K562 (cell line): ENCODE measurements around the gene SH3YL1. TPM values are rescaled to one million over a fixed set of nuclear protein-coding genes. Genes with fewer than 3 reads are reported as not detected.
A peak's percentile ranks its signal among the peaks of the same experiment; 100 is the strongest.

Experiments
- ATAC-seq: fragments of 200-7000 bp; cut with Tn5 transposase; 3 replicates; pipeline ENCODE4 v1.9.1; 2020; ENCODE audit warnings: moderate library complexity
- BruUV-seq: library from RNA; stranded (reverse); fragments of 400-500 nt; replicated peaks from 2 replicates; lab custom pipeline; 2021; lab: Mats Ljungman, UMichigan
- CTCF ChIA-PET: fragments of 300-600 bp; formaldehyde crosslinking; extraction: SDS; loops from one replicate; lab custom pipeline; 2021; ENCODE audit warnings: low intra/inter-chr PET ratio; lab: Yijun Ruan, JAX
- POLR2A ChIA-PET: fragments of 300-600, 350-650 bp; sonication (Branson Sonifier 250); formaldehyde crosslinking; extraction: SDS; loops from one replicate; lab custom pipeline; 2021; ENCODE audit warnings: antibody characterized with exemption, inconsistent platforms; lab: Yijun Ruan, JAX
- DNase-seq, 4 experiments: peaks; one replicate each; pipeline versions ENCODE4 v3.0.0 to v3.0.0-alpha.2; 2011 to 2018; ENCODE audit warnings: low spot score in 3 of 4, mixed read lengths in 3 of 4; ENCODE audit errors: extremely low read depth in 1 of 4
- FAIRE-seq: peaks from 2 replicates; lab custom pipeline; 2011; peaks lifted over from hg19 to GRCh38; lab: Jason Lieb, UNC
- H2AFZ ChIP-seq: 2 replicates; pipeline ENCODE4 v1.6.0; 2011; ENCODE audit warnings: low read depth, low read length, control low read depth, inconsistent platforms
- H3K27ac ChIP-seq: fragments of 200-600 bp; 3 replicates; pipeline ENCODE4 v1.8.0; 2011; ENCODE audit warnings: low read depth, mild to moderate bottlenecking, control low read depth, inconsistent platforms, low read length, moderate library complexity, mixed read lengths; ENCODE audit errors: extremely low read depth
- H3K27me3 ChIP-seq, 2 experiments: fragments of 300-600 bp in 1 of 2; 2 replicates in 1 of 2; 3 replicates in 1 of 2; pipeline versions ENCODE4 v1.6.0 to v1.8.0; 2011; ENCODE audit warnings: inconsistent platforms in 2 of 2, low read length in 2 of 2, mild to moderate bottlenecking in 1 of 2, mixed read lengths in 1 of 2, moderate library complexity in 1 of 2; ENCODE audit not compliant: control insufficient read depth in 2 of 2, insufficient read depth in 2 of 2
- H3K36me3 ChIP-seq: fragments of 300-600 bp; 3 replicates; pipeline ENCODE4 v1.8.0; 2011; ENCODE audit warnings: mild to moderate bottlenecking, low read length, inconsistent platforms; ENCODE audit not compliant: control insufficient read depth, insufficient read depth
- H3K4me1 ChIP-seq, 2 experiments: fragments of 200-600 bp in 1 of 2; replicated peaks in 1 of 2; 2 replicates in 1 of 2; 3 replicates in 1 of 2; pipeline versions ENCODE4 v1.5.1 to v1.8.0; 2011; ENCODE audit warnings: inconsistent platforms in 2 of 2, low read length in 2 of 2, mild to moderate bottlenecking in 1 of 2, mixed read lengths in 1 of 2, moderate library complexity in 1 of 2; ENCODE audit not compliant: control insufficient read depth in 2 of 2, insufficient read depth in 2 of 2
- H3K4me2 ChIP-seq: 2 replicates; pipeline ENCODE4 v1.6.1; 2011; ENCODE audit warnings: low read length, control low read depth, inconsistent platforms, mixed read lengths; ENCODE audit not compliant: insufficient read depth
- H3K4me3 ChIP-seq: fragments of 200-600 bp; sonication (generic), shearing (Covaris generic); 2 replicates; pipeline ENCODE4 v1.5.1; 2016; ENCODE audit warnings: control low read depth, inconsistent platforms
- H3K79me2 ChIP-seq: fragments of 200-600 bp; 3 replicates; pipeline ENCODE4 v1.8.0; 2011; ENCODE audit warnings: low read length, inconsistent platforms; ENCODE audit not compliant: control insufficient read depth, insufficient read depth
- H3K9ac ChIP-seq, 2 experiments: 2 replicates each; pipeline versions ENCODE4 v1.6.0 to v1.6.1; 2011; ENCODE audit warnings: low read depth in 2 of 2, low read length in 2 of 2, control low read depth in 1 of 2, inconsistent platforms in 1 of 2, mild to moderate bottlenecking in 1 of 2, mixed read lengths in 1 of 2; ENCODE audit not compliant: insufficient read depth in 1 of 2
- H3K9me1 ChIP-seq: one replicate; pipeline ENCODE4 v1.6.0; 2011; ENCODE audit warnings: inconsistent platforms, mild to moderate bottlenecking, low read length, moderate library complexity; ENCODE audit not compliant: control insufficient read depth, insufficient read depth
- H3K9me3 ChIP-seq: replicated peaks from 2 replicates; pipeline ENCODE4 v1.5.1; 2011; ENCODE audit warnings: low read depth, low read length, inconsistent platforms; ENCODE audit not compliant: control insufficient read depth, insufficient read depth
- H4K20me1 ChIP-seq: replicated peaks from 2 replicates; pipeline ENCODE4 v1.6.1; 2011; ENCODE audit warnings: low read length, inconsistent platforms, mixed read lengths; ENCODE audit not compliant: control insufficient read depth, insufficient read depth
- C11orf30 ChIP-seq: fragments of 450-650 bp; IDR thresholded peaks from 2 replicates; pipeline ENCODE4 v1.6.1; 2016; ENCODE audit warnings: low read depth, mild to moderate bottlenecking
- CREM ChIP-seq: IDR thresholded peaks from 2 replicates; pipeline ENCODE4 v1.6.1; 2014; ENCODE audit warnings: antibody characterized with exemption, low read depth
- GABPA ChIP-seq: fragments of 200-800 bp; sonication (Bioruptor generic); conservative IDR thresholded peaks from 2 replicates; pipeline ENCODE4 v1.6.1; 2016; ENCODE audit warnings: low read depth, missing genetic modification characterization, missing compliant biosample characterization
- MED1 ChIP-seq: sonication (generic); formaldehyde crosslinking; IDR thresholded peaks from 2 replicates; pipeline ENCODE4 v1.8.1; 2023; ENCODE audit warnings: missing genetic modification reagents, borderline replicate concordance
- SIN3A ChIP-seq, 2 experiments: fragments of 150-350 bp in 1 of 2; IDR thresholded peaks; 2 replicates each; pipeline ENCODE4 v1.6.1; 2011 to 2016; ENCODE audit warnings: borderline replicate concordance in 2 of 2, low read depth in 2 of 2, low read length in 2 of 2, mild to moderate bottlenecking in 2 of 2, moderate library complexity in 2 of 2; ENCODE audit not compliant: control insufficient read depth in 1 of 2
- ZNF277 ChIP-seq: fragments of 250-450 bp; sonication (Bioruptor Pico); IDR thresholded peaks from 2 replicates; pipeline ENCODE4 v1.8.0; 2022; ENCODE audit warnings: inconsistent platforms, mild to moderate bottlenecking, moderate library complexity, borderline replicate concordance
- ZNF282 ChIP-seq: sonication (generic); formaldehyde crosslinking; IDR thresholded peaks from 2 replicates; pipeline ENCODE4 v1.8.1; 2023; ENCODE audit warnings: missing genetic modification reagents
- ZNF592 ChIP-seq: fragments of 450-650 bp; IDR thresholded peaks from 2 replicates; pipeline ENCODE4 v1.6.1; 2017; ENCODE audit warnings: antibody characterized with exemption, mild to moderate bottlenecking
- WGBS: fragments of 100-300 bp; shearing (Covaris generic); methylation state at CpG from one replicate; pipeline ENCODE4 v1.1.6; 2016; ENCODE audit warnings: low coverage, mixed read lengths; ENCODE audit not compliant: insufficient coverage; ENCODE audit errors: missing lambda C conversion rate; 5-methylcytosine and 5-hydroxymethylcytosine counted together
- in situ Hi-C: fragments of 300-500 bp; cut with MboI; formaldehyde crosslinking; loops from 4 replicates; pipeline ENCODE4 v1.15.0; 2018; ENCODE audit warnings: inconsistent platforms, mixed read lengths
- intact Hi-C: fragments of 100-400 bp; cut with micrococcal nuclease; formaldehyde crosslinking; loops from 2 replicates; pipeline ENCODE4 v1.14.2; 2022
- polyA plus RNA-seq, 8 experiments: library from polyadenylated mRNA; depleted of rRNA in 4 of 8; stranded (reverse) in 5 of 8; unstranded in 3 of 8; fragments of >200 nt; fragmentation: Nextera tagmentation in 2 of 8; fragmentation: Illumina TruSeq in 1 of 8; extraction: Ambion mirVana in 2 of 8; extraction: Trizol in 1 of 8; gene quantifications; 2 replicates each; pipeline versions ENCODE4 v1.2.1 to v1.2.3, GENCODE V29; 2011 to 2014; ENCODE audit warnings: inconsistent platforms in 1 of 8, missing spikeins in 1 of 8
- total RNA-seq, 7 experiments: library from RNA; depleted of rRNA in 6 of 7; stranded (reverse); fragments of >200 nt in 6 of 7; fragmentation: Illumina TruSeq in 2 of 7; extraction: Trizol in 2 of 7; gene quantifications; 2 replicates each; pipeline versions ENCODE4 v1.2.1 to v1.2.3, GENCODE V29; 2011 to 2021; ENCODE audit warnings: low replicate concordance in 1 of 7

The SH3YL1 gene
- total and polyA plus RNA-seq, 9 of the 15 experiments (the other 6 are each of a cell fraction or from before 2014, with no cell fraction given), result 3.9 to 7.8 (median 5.3) TPM

- TF ChIP-seq MED1 (CRISPR knock-in tag), result no peak
- TF ChIP-seq GABPA (tag), result no peak
- TF ChIP-seq CREM, result 0 out of 2 replicates have a peak, but pooled peaks have one; percentile 18
- no peak for TF ChIP-seq ZNF282 (CRISPR knock-in tag)
- ATAC-seq (no peak), DNase-seq (no peak), FAIRE-seq (no peak)
- Histone ChIP-seq H3K27me3 (no peaks in the 10 kb centered on the region; a peak in 1 of 5 replicates), H4K20me1 (no peaks in the 10 kb centered on the region), H2AFZ (no peak overlapping the region), H3K4me2 (no peak overlapping the region), H3K4me1 (peaks cover 0 to 13% of the 10 kb centered on the region in 2 experiments; a peak in 2 of 5 replicates), H3K9me1 (no peaks in the 10 kb centered on the region), H3K9ac (no peak overlapping the region), H3K79me2 (peaks cover 12% of the 10 kb centered on the region), H3K36me3 (no peaks in the 10 kb centered on the region; the same call in 2 of the 3 replicates), H3K4me3 (no peak overlapping the region), H3K9me3 (peaks cover 8% of the 10 kb centered on the region), H3K27ac (no peak overlapping the region)
- WGBS, result 61% methylated on average over 6 of the region's 6 CpGs
- in situ Hi-C loops (no loop called here), intact Hi-C loops (no loop called here)
- BruUV-seq, result no TSS peak
- CTCF ChIA-PET, result no interaction called here
- POLR2A ChIA-PET, result no interaction called here
Measured at GRCh38 chr2:260507-261161, 3.2 kb downstream of the SH3YL1 start.

GRCh38 chr2:259789-260331 lies 4.0 kb downstream of the SH3YL1 start:
- no peak overlapping the region for H3K9ac ChIP-seq
- no peaks in the 10 kb centered on the region for H4K20me1 ChIP-seq
- ChIA-PET CTCF (no interaction called here), POLR2A (no interaction called here)
- peaks cover 0 to 13% of the 10 kb centered on the region in 2 experiments; a peak in 2 of 5 replicates for H3K4me1 ChIP-seq
- WGBS, result 53% methylated on average over 2 of the region's 2 CpGs
- BruUV-seq, result no TSS peak
- DNase-seq (no peak), FAIRE-seq (no peak), ATAC-seq (no peak)
- in situ Hi-C loops, result no loop called here
- no peaks in the 10 kb centered on the region for H3K9me1 ChIP-seq
- H3K4me3 ChIP-seq, result no peak overlapping the region
- peaks cover 4% of the 10 kb centered on the region for H3K79me2 ChIP-seq
- intact Hi-C loops, result no loop called here
- no peak overlapping the region for H3K4me2 ChIP-seq
- peaks cover 8% of the 10 kb centered on the region for H3K9me3 ChIP-seq
- H2AFZ ChIP-seq, result no peak overlapping the region
- H3K27ac ChIP-seq, result no peak overlapping the region
- no peaks in the 10 kb centered on the region; a peak in 1 of 5 replicates for H3K27me3 ChIP-seq
- no peaks in the 10 kb centered on the region for H3K36me3 ChIP-seq
- TF ChIP-seq ZNF592 (no peak), SIN3A (IDR thresholded peaks at IDR 0.05; ENCODE audit: borderline replicate concordance in 2 of 2, control insufficient read depth in 1 of 2, low read depth in 2 of 2, low read length in 2 of 2) (no peak), ZNF277 (CRISPR knock-in tag) (no peak), C11orf30 (peak; percentile 70)
